Measurements from ENCODE around the gene UBE2S. TPM values are rescaled to one million over a fixed set of nuclear protein-coding genes. Genes with fewer than 3 reads are reported as not detected.

The UBE2S gene
- total and polyA plus RNA-seq, 2 of the 8 experiments (the other 6 are each of a cell fraction or from before 2014, with no cell fraction given): 398 to 530 TPM

DNA sequence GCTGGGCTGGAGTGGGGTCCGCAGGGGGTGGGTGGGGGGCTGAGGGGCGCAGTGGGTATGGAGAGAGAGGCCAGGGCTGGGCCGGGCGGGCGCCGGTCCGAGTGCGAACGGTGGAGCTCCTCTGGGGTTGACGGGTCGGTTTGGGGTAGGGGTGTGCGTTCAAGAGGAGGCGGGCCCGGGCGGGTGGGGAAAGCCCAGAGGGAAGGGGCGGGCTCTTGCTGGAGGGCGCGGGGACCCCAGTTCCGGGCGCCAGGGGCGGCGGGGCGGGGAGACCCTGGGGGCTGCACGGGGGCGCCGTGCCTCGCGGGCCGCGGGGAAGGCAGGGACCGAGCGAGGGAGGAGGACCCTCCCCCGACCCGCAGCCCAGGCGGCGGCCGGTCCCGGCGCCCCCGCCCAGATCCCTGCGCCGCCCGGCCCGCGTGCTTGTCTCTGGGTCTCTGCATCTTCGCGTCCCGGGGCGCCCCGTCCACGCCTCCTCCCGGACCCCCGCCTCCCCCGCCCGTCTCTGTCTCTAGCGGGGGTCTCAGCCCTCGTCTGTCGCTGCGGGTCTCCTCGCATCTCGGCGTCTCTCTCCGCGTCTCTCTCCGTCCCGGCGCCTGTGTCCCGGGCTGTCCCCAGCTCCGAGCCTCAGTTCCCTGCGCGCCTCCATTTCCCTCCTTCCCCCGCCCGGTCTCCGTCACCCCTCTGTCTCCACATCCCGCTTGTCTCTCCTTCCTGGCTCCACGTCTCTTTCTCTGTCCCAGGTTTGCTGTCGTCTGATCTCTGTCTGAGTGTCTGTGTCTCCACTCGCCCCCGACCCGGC, 43.8 kb upstream of the UBE2S start:
- no peak overlapping the region for H4K8ac ChIP-seq (ENCODE audit: extremely low read depth, insufficient read depth, low read length)
- H3K4me1 ChIP-seq (replicated peaks in 1 of 4; ENCODE audit: control insufficient read depth in 3 of 4, insufficient read depth in 4 of 4, low read length in 3 of 4): peaks cover 0 to 5% (median 2%) of the 10 kb centered on the region in 4 experiments; a peak in 5 of 7 replicates
- CTCF ChIA-PET (ENCODE audit: partially characterized antibody): interaction anchor here (0.7 to 2.5 kb wide), 6 partner anchors 23 to 897 kb away, joined by 3 to 13 read pairs (median 4); partner anchors contain the start of gene DNAAF3
- no peaks in the 10 kb centered on the region for H3K79me2 ChIP-seq (ENCODE audit: control insufficient read depth in 1 of 2, insufficient read depth in 2 of 2, low read length in 2 of 2)
- no peak overlapping the region for H3K27ac ChIP-seq (ENCODE audit: low read depth, low read length)
- WGBS, 2 experiments (ENCODE audit: extremely low coverage in 1 of 2, insufficient coverage in 1 of 2, insufficient read length in 1 of 2, insufficient replicate concordance in 2 of 2, low coverage in 1 of 2, low lambda C conversion rate in 2 of 2, missing lambda C conversion rate in 1 of 2): 5% methylated on average over 4 of the region's 80 CpGs; no CpG with 5 or more reads in 1 of the 2 experiments
- no peak overlapping the region for H4K5ac ChIP-seq (ENCODE audit: insufficient read length, low read depth, low read length)
- POLR2A ChIA-PET (ENCODE audit: partially characterized antibody): interaction anchor here (0.7 to 3.0 kb wide), 10 partner anchors 11 to 334 kb away, joined by 3 to 22 read pairs (median 4); partner anchors contain the start of genes ISOC2, PPP1R12C, UBE2S and ZNF784
- H3K36me3 ChIP-seq (ENCODE audit: control insufficient read depth in 2 of 4, insufficient read depth in 4 of 4, low read length in 3 of 4): peaks cover 0 to 4% (median 0%) of the 10 kb centered on the region in 4 experiments; a peak in 2 of 8 replicates
- H3K79me1 ChIP-seq (ENCODE audit: low read depth, low read length): no peaks in the 10 kb centered on the region
- H2BK12ac ChIP-seq (ENCODE audit: low read depth, low read length): no peak overlapping the region
- H2BK20ac ChIP-seq (ENCODE audit: low read length): no peak overlapping the region
- H3K4me3 ChIP-seq (ENCODE audit: extremely low read depth in 1 of 4, insufficient read depth in 2 of 4, low read depth in 3 of 4, low read length in 4 of 4): peak overlapping the region; percentile 21 to 69 (median 41)
- H4K20me1 ChIP-seq (replicated peaks in 1 of 2; ENCODE audit: control insufficient read depth in 1 of 2, insufficient read depth in 2 of 2, low read length in 2 of 2): peaks cover 0 to 14% of the 10 kb centered on the region in 2 experiments
- FAIRE-seq (no peak), DNase-seq (ENCODE audit: low read depth in 1 of 2, low spot score in 2 of 2) (peak in 1 of 2 experiments; percentile 73)
- no peak overlapping the region for H2AFZ ChIP-seq (ENCODE audit: low read length)
- H2BK5ac ChIP-seq (ENCODE audit: low read depth, low read length): no peak overlapping the region
- H3K23me2 ChIP-seq (ENCODE audit: low read depth, low read length): peaks cover 20% of the 10 kb centered on the region; the same call in 1 of the 2 replicates
- no peak overlapping the region for H4K91ac ChIP-seq (replicated peaks; ENCODE audit: insufficient read length, low read length)
- H3K9me3 ChIP-seq (ENCODE audit: insufficient read depth in 2 of 2, low read depth in 1 of 2, low read length in 1 of 2): no peaks in the 10 kb centered on the region
- H3K18ac ChIP-seq (ENCODE audit: extremely low read depth, low read length): no peak overlapping the region
- H3K56ac ChIP-seq (replicated peaks; ENCODE audit: insufficient read length, low read depth, low read length): no peak overlapping the region
- H2AK5ac ChIP-seq (ENCODE audit: low read depth, low read length): no peak overlapping the region
- H3K9ac ChIP-seq (replicated peaks in 1 of 4; ENCODE audit: extremely low read depth in 1 of 4, low read depth in 3 of 4, low read length in 3 of 4): no peak overlapping the region
- H2BK15ac ChIP-seq (ENCODE audit: low read length): no peak overlapping the region
- no peak overlapping the region for H3K14ac ChIP-seq (ENCODE audit: insufficient read length)
- TF ChIP-seq ATF3 (IDR thresholded peaks at IDR 0.05; ENCODE audit: insufficient read depth, low read depth, low read length) (no peak), EZH2 (IDR thresholded peaks at IDR 0.05; ENCODE audit: low read depth, low read length, severe bottlenecking) (peak; percentile 64), KDM4A (IDR thresholded peaks at IDR 0.05; ENCODE audit: low read depth, low read length, severe bottlenecking) (peak; percentile 46), SUZ12 (IDR thresholded peaks at IDR 0.05; ENCODE audit: low read length) (peak; percentile 45)
- no peak overlapping the region for H2BK120ac ChIP-seq (replicated peaks; ENCODE audit: low read depth, low read length)
- H3K23ac ChIP-seq (ENCODE audit: insufficient read length): no peak overlapping the region
- H3K27me3 ChIP-seq (replicated peaks in 1 of 4; ENCODE audit: control insufficient read depth in 3 of 4, extremely low read depth in 1 of 4, insufficient read depth in 3 of 4, low read length in 3 of 4): peaks cover 34 to 59% (median 57%) of the 10 kb centered on the region in 4 experiments
- H3K4ac ChIP-seq (replicated peaks; ENCODE audit: insufficient read length, low read depth, low read length): no peak overlapping the region
- H3K4me2 ChIP-seq (ENCODE audit: insufficient read depth in 1 of 2, low read depth in 2 of 2, low read length in 2 of 2): peak overlapping the region; percentile 73 to 93

All from H1 (cell line).